Retinal pigment epithelial cell (primary cell): ENCODE data around the gene NATD1.

ENCODE experiments used
- DNase-seq: peaks from one replicate; pipeline ENCODE4 v3.0.0-alpha.2; 2010; ENCODE audit warnings: low read depth
- H3K4me3 ChIP-seq: 2 replicates; pipeline ENCODE4 v1.5.1; 2011; ENCODE audit warnings: mild to moderate bottlenecking, low read length, control low read depth, moderate library complexity
- CTCF ChIP-seq: conservative IDR thresholded peaks from 2 replicates; pipeline ENCODE4 v1.5.1; 2011; ENCODE audit warnings: low read depth, low read length, control low read depth, inconsistent platforms

NATD1 gene

GRCh38 chr17:21293831-21294210, 40.6 kb upstream of the NATD1 start:
- TF ChIP-seq CTCF, result no peak
- H3K4me3 ChIP-seq, result no peak overlapping the region
- DNase-seq, result no peak

GRCh38 chr17:21292867-21293830, 39.9 kb upstream of the NATD1 start:
- no peak for DNase-seq
- no peak overlapping the region for H3K4me3 ChIP-seq
- no peak for TF ChIP-seq CTCF

GRCh38 chr17:21291862-21292261, 38.7 kb upstream of the NATD1 start:
- DNase-seq, result no peak
- H3K4me3 ChIP-seq, result no peak overlapping the region
- no peak for TF ChIP-seq CTCF

GRCh38 chr17:21291357-21291756, 38.1 kb upstream of the NATD1 start:
- no peak overlapping the region for H3K4me3 ChIP-seq
- no peak for TF ChIP-seq CTCF
- no peak for DNase-seq

GRCh38 chr17:21289902-21290571, 36.8 kb upstream of the NATD1 start:
- TF ChIP-seq CTCF, result no peak
- no peak overlapping the region for H3K4me3 ChIP-seq
- DNase-seq, result no peak

GRCh38 chr17:21289175-21289901, 36.1 kb upstream of the NATD1 start:
- H3K4me3 ChIP-seq, result no peak overlapping the region
- no peak for DNase-seq
- no peak for TF ChIP-seq CTCF
